ENCODE results near the gene GYPC.

GYPC gene

DNA sequence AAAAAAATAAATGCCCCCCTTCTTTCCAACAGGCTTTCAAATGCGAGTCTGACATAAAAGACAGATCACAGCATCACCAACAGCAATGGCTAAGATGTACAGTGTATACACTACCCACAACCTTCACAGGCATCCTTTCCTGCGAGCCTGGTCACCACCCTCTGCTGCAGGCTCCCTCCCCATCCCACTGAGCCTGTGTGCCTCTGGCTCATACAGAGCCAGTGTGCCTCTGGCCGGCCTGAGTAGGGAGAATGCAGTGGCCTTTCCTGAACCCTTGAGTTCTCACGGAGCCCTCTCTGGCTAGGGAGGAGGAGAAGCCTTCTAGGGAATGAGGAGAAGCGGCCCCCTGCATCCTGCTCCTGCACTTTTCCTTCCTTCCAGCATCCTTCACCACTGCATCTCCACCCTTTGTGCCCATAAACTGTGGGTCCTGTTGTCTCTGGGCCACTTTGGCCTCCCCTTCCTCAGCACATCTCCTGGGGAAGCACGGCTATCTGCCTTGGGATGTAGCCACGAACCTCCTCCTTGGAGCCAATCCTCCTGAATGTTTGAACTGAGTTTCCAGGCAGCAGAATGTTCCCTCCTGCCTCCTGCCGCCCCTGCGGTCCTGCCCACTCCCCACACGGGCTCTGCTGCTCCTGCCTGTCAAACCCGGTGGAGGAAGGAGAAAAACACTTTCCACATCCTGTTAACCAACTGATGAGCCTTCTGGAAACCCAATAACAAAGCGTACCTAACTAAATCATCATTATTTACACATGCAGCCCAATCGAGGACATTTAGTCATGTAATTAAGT, 22.5 kb downstream of the GYPC start:
- H3K9me3 ChIP-seq (ENCODE audit: low read length) = 0 out of 2 replicates have a peak, but pooled peaks cover 2% of the 10 kb centered on the region
- H3K36me3 ChIP-seq (ENCODE audit: insufficient read depth, low read length) = no peaks in the 10 kb centered on the region
- no peak overlapping the region for H2AFZ ChIP-seq (ENCODE audit: low read length)
- TF ChIP-seq, protein P1, sequence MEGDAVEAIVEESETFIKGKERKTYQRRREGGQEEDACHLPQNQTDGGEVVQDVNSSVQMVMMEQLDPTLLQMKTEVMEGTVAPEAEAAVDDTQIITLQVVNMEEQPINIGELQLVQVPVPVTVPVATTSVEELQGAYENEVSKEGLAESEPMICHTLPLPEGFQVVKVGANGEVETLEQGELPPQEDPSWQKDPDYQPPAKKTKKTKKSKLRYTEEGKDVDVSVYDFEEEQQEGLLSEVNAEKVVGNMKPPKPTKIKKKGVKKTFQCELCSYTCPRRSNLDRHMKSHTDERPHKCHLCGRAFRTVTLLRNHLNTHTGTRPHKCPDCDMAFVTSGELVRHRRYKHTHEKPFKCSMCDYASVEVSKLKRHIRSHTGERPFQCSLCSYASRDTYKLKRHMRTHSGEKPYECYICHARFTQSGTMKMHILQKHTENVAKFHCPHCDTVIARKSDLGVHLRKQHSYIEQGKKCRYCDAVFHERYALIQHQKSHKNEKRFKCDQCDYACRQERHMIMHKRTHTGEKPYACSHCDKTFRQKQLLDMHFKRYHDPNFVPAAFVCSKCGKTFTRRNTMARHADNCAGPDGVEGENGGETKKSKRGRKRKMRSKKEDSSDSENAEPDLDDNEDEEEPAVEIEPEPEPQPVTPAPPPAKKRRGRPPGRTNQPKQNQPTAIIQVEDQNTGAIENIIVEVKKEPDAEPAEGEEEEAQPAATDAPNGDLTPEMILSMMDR (IDR thresholded peaks at IDR 0.05; ENCODE audit: low read length) = no peak
- TF ChIP-seq EZH2 (IDR thresholded peaks at IDR 0.05; ENCODE audit: borderline replicate concordance, low read length) = no peak
- H3K27ac ChIP-seq (ENCODE audit: low read depth, low read length, poor library complexity, severe bottlenecking) = no peak overlapping the region
- H3K4me3 ChIP-seq (ENCODE audit: low read depth, low read length, poor library complexity, severe bottlenecking) = no peak overlapping the region
- no peaks in the 10 kb centered on the region for H3K4me1 ChIP-seq (ENCODE audit: insufficient read depth, low read length, severe bottlenecking)
- no peaks in the 10 kb centered on the region for H3K9me2 ChIP-seq (ENCODE audit: low read depth, low read length)
- H3K79me2 ChIP-seq (ENCODE audit: insufficient read depth, low read length) = no peaks in the 10 kb centered on the region
- H4K20me1 ChIP-seq (ENCODE audit: insufficient read depth, low read length) = no peaks in the 10 kb centered on the region
- no peaks in the 10 kb centered on the region for H3K27me3 ChIP-seq (ENCODE audit: insufficient read depth, low read length)
- no peak overlapping the region for H3K9ac ChIP-seq (ENCODE audit: low read length)
- H3K4me2 ChIP-seq (ENCODE audit: low read length) = no peak overlapping the region
- no peaks in the 10 kb centered on the region for H3F3A ChIP-seq (ENCODE audit: insufficient read depth, low read length)

GRCh38 chr2:126679094-126679713, 23.2 kb downstream of the GYPC start:
- H3F3A ChIP-seq (ENCODE audit: insufficient read depth, low read length) = no peaks in the 10 kb centered on the region
- no peaks in the 10 kb centered on the region for H3K79me2 ChIP-seq (ENCODE audit: insufficient read depth, low read length)
- H4K20me1 ChIP-seq (ENCODE audit: insufficient read depth, low read length) = no peaks in the 10 kb centered on the region
- H3K9ac ChIP-seq (ENCODE audit: low read length) = no peak overlapping the region
- no peak overlapping the region for H3K4me2 ChIP-seq (ENCODE audit: low read length)
- no peaks in the 10 kb centered on the region for H3K27me3 ChIP-seq (ENCODE audit: insufficient read depth, low read length)
- H3K4me3 ChIP-seq (ENCODE audit: low read depth, low read length, poor library complexity, severe bottlenecking) = no peak overlapping the region
- no peak overlapping the region for H3K27ac ChIP-seq (ENCODE audit: low read depth, low read length, poor library complexity, severe bottlenecking)
- no peaks in the 10 kb centered on the region for H3K36me3 ChIP-seq (ENCODE audit: insufficient read depth, low read length)
- no peak for TF ChIP-seq EZH2 (IDR thresholded peaks at IDR 0.05; ENCODE audit: borderline replicate concordance, low read length)
- TF ChIP-seq, protein P1 (IDR thresholded peaks at IDR 0.05; ENCODE audit: low read length) = no peak
- H3K4me1 ChIP-seq (ENCODE audit: insufficient read depth, low read length, severe bottlenecking) = no peaks in the 10 kb centered on the region
- no peak overlapping the region for H2AFZ ChIP-seq (ENCODE audit: low read length)
- H3K9me2 ChIP-seq (ENCODE audit: low read depth, low read length) = no peaks in the 10 kb centered on the region
- 0 out of 2 replicates have a peak, but pooled peaks cover 2% of the 10 kb centered on the region for H3K9me3 ChIP-seq (ENCODE audit: low read length)

GRCh38 chr2:126681505-126681904, 25.5 kb downstream of the GYPC start:
- H3K4me2 ChIP-seq (ENCODE audit: low read length) = no peak overlapping the region
- H3K9ac ChIP-seq (ENCODE audit: low read length) = no peak overlapping the region
- no peak overlapping the region for H2AFZ ChIP-seq (ENCODE audit: low read length)
- no peaks in the 10 kb centered on the region for H3K27me3 ChIP-seq (ENCODE audit: insufficient read depth, low read length)
- no peaks in the 10 kb centered on the region for H3K9me2 ChIP-seq (ENCODE audit: low read depth, low read length)
- H3K36me3 ChIP-seq (ENCODE audit: insufficient read depth, low read length) = no peaks in the 10 kb centered on the region
- no peak overlapping the region for H3K27ac ChIP-seq (ENCODE audit: low read depth, low read length, poor library complexity, severe bottlenecking)
- no peaks in the 10 kb centered on the region for H3K79me2 ChIP-seq (ENCODE audit: insufficient read depth, low read length)
- no peaks in the 10 kb centered on the region for H3F3A ChIP-seq (ENCODE audit: insufficient read depth, low read length)
- H3K4me3 ChIP-seq (ENCODE audit: low read depth, low read length, poor library complexity, severe bottlenecking) = no peak overlapping the region
- no peaks in the 10 kb centered on the region for H3K4me1 ChIP-seq (ENCODE audit: insufficient read depth, low read length, severe bottlenecking)
- TF ChIP-seq, protein P1 (IDR thresholded peaks at IDR 0.05; ENCODE audit: low read length) = no peak
- no peak for TF ChIP-seq EZH2 (IDR thresholded peaks at IDR 0.05; ENCODE audit: borderline replicate concordance, low read length)
- no peaks in the 10 kb centered on the region for H3K9me3 ChIP-seq (ENCODE audit: low read length)
- no peaks in the 10 kb centered on the region for H4K20me1 ChIP-seq (ENCODE audit: insufficient read depth, low read length)
